Calu3 (cell line): Measurements from ENCODE around the gene ITPKB. TPM values are rescaled to one million over a fixed set of nuclear protein-coding genes. Genes with fewer than 3 reads are reported as not detected.
"Not testable (repeated sequence)": the region's sequence is repeated elsewhere in the genome, so short reads cannot be mapped to it uniquely, and the experiment has no call there.

ENCODE experiments used
- BruUV-seq: library from RNA; stranded (reverse); fragments of 400-500 nt; replicated peaks from 2 replicates; lab custom pipeline; 2021; lab: Mats Ljungman, UMichigan
- CTCF ChIA-PET: fragments of 300-600 bp; sonication (Branson Sonifier 250); formaldehyde crosslinking; loops from one replicate; lab custom pipeline; 2022; ENCODE audit warnings: antibody characterized with exemption; lab: Charles Lee
- DNase-seq: peaks from one replicate; pipeline ENCODE4 v3.0.0; 2022
- H3K27ac Mint-ChIP-seq: one replicate; pipeline ENCODE4 v1.8.0; 2022; ENCODE audit warnings: mixed read lengths; ENCODE audit not compliant: unreplicated experiment
- H3K27me3 Mint-ChIP-seq: one replicate; pipeline ENCODE4 v1.8.0; 2022; ENCODE audit warnings: mixed read lengths; ENCODE audit not compliant: unreplicated experiment
- H3K36me3 Mint-ChIP-seq: one replicate; pipeline ENCODE4 v1.8.0; 2022; ENCODE audit warnings: mild to moderate bottlenecking, moderate library complexity, mixed read lengths; ENCODE audit not compliant: insufficient read depth, unreplicated experiment
- H3K4me1 Mint-ChIP-seq: one replicate; pipeline ENCODE4 v1.8.0; 2022; ENCODE audit warnings: mild to moderate bottlenecking, low read depth, mixed read lengths; ENCODE audit not compliant: unreplicated experiment
- H3K4me3 Mint-ChIP-seq: one replicate; pipeline ENCODE4 v1.8.0; 2022; ENCODE audit warnings: mild to moderate bottlenecking, low read depth, moderate library complexity, mixed read lengths; ENCODE audit not compliant: unreplicated experiment
- H3K9me3 Mint-ChIP-seq: one replicate; pipeline ENCODE4 v1.8.0; 2022; ENCODE audit warnings: low read depth, mixed read lengths; ENCODE audit not compliant: unreplicated experiment
- CTCF ChIP-seq: fragments of 200-600 bp; IDR thresholded peaks from one replicate; pipeline ENCODE4 v1.8.0; 2022; ENCODE audit warnings: antibody characterized with exemption; ENCODE audit not compliant: unreplicated experiment
- intact Hi-C: fragments of 100-400 bp; cut with micrococcal nuclease; formaldehyde crosslinking; loops from one replicate; pipeline ENCODE4 v1.10.0; 2022; ENCODE audit not compliant: unreplicated experiment
- total RNA-seq: library from RNA; stranded (reverse); gene quantifications from 2 replicates; pipeline ENCODE4 v1.2.3, GENCODE V29; 2022

ITPKB gene
- total RNA-seq, 1 experiment from 2014 or later, result 11.8 TPM

GRCh38 chr1:226748306-226748705 is 9.2 kb upstream of the ITPKB start:
- H3K4me1 Mint-ChIP-seq, result no peaks in the 10 kb centered on the region
- H3K36me3 Mint-ChIP-seq, result no peaks in the 10 kb centered on the region
- no peak for TF ChIP-seq CTCF
- H3K27ac Mint-ChIP-seq, result no peak overlapping the region
- H3K4me3 Mint-ChIP-seq, result no peak overlapping the region
- CTCF ChIA-PET, result interaction anchor here (1.3 kb wide), 1 partner anchor 35 kb away, joined by 3 read pairs; no protein-coding TSS in a partner anchor
- intact Hi-C loops, result no loop called here
- peaks cover 14% of the 10 kb centered on the region for H3K27me3 Mint-ChIP-seq
- BruUV-seq, result no TSS peak
- peaks cover 3% of the 10 kb centered on the region for H3K9me3 Mint-ChIP-seq
- no peak for DNase-seq

- CTCF ChIA-PET, DNase-seq: not testable (repeated sequence)
Measured at GRCh38 chr1:226747519-226748263, 8.6 kb upstream of the ITPKB start.

GRCh38 chr1:226743259-226743658 is 4.2 kb upstream of the ITPKB start:
- peaks cover 13% of the 10 kb centered on the region for H3K36me3 Mint-ChIP-seq
- no TSS peak for BruUV-seq
- peaks cover 4% of the 10 kb centered on the region for H3K9me3 Mint-ChIP-seq
- intact Hi-C loops, result no loop called here
- H3K27me3 Mint-ChIP-seq, result no peaks in the 10 kb centered on the region
- H3K4me3 Mint-ChIP-seq, result no peak overlapping the region
- no peak overlapping the region for H3K27ac Mint-ChIP-seq
- no peak for DNase-seq
- CTCF ChIA-PET, result no interaction called here
- no peak for TF ChIP-seq CTCF
- H3K4me1 Mint-ChIP-seq, result no peaks in the 10 kb centered on the region

More at GRCh38 chr1:226747519-226748263, 8.6 kb upstream of the ITPKB start:
- H3K9me3 Mint-ChIP-seq, H3K4me3 Mint-ChIP-seq, H3K27ac Mint-ChIP-seq, H3K27me3 Mint-ChIP-seq, H3K36me3 Mint-ChIP-seq, H3K4me1 Mint-ChIP-seq, intact Hi-C loops, BruUV-seq: not testable (repeated sequence)

- no peak for DNase-seq
- H3K27ac Mint-ChIP-seq, result no peak overlapping the region
- CTCF ChIA-PET, result interaction anchor here (0.6 kb wide), 1 partner anchor 31 kb away, joined by 4 read pairs; no protein-coding TSS in a partner anchor
- intact Hi-C loops, result no loop called here
- H3K4me3 Mint-ChIP-seq, result no peak overlapping the region
- peaks cover 21% of the 10 kb centered on the region for H3K36me3 Mint-ChIP-seq
- BruUV-seq, result no TSS peak
- H3K4me1 Mint-ChIP-seq, result no peaks in the 10 kb centered on the region
- TF ChIP-seq CTCF, result no peak
- no peaks in the 10 kb centered on the region for H3K27me3 Mint-ChIP-seq
- H3K9me3 Mint-ChIP-seq, result peaks cover 4% of the 10 kb centered on the region
Measured at GRCh38 chr1:226741009-226741408, 1.9 kb upstream of the ITPKB start.

- no peak for DNase-seq
- TF ChIP-seq CTCF, result no peak
- Mint-ChIP-seq H3K4me3 (peak overlapping the region; percentile 70), H3K9me3 (peaks cover 4% of the 10 kb centered on the region), H3K27ac (no peak overlapping the region), H3K4me1 (no peaks in the 10 kb centered on the region), H3K27me3 (no peaks in the 10 kb centered on the region), H3K36me3 (peaks cover 21% of the 10 kb centered on the region)
- CTCF ChIA-PET, result interaction anchor here (0.7 to 1.2 kb wide), 3 partner anchors 18 to 657 kb away, joined by 4 read pairs; no protein-coding TSS in a partner anchor
- intact Hi-C loops, result loop anchor here (2.0 kb wide), 1 partner anchor 17 kb away; no protein-coding TSS in a partner anchor
- no TSS peak for BruUV-seq
Measured at GRCh38 chr1:226739696-226740065, 599 bp upstream of the ITPKB start.
